ENCODE measurements around the gene SH2D1A.

Gene SH2D1A

GRCh38 chrX:124369722-124370121 is 23.4 kb downstream of the SH2D1A start:
- no peak for DNase-seq (ENCODE audit: low spot score)
- no peak for TF ChIP-seq CTCF (conservative IDR thresholded peaks at IDR 0.05; ENCODE audit: low read depth)
- no peak overlapping the region for H3K27ac ChIP-seq
- ChIA-PET POLR2A (ENCODE audit: low non-redundant PET) (no interaction called here), CTCF (no interaction called here)

GRCh38 chrX:124373348-124373747 is 27.0 kb downstream of the SH2D1A start:
- CTCF ChIA-PET, result interaction anchor here (1.0 kb wide), 1 partner anchor 9 kb away, joined by 3 read pairs; no protein-coding TSS in a partner anchor
- no peak for DNase-seq (ENCODE audit: low spot score)
- POLR2A ChIA-PET (ENCODE audit: low non-redundant PET), result no interaction called here
- H3K27ac ChIP-seq, result no peak overlapping the region
- TF ChIP-seq CTCF (conservative IDR thresholded peaks at IDR 0.05; ENCODE audit: low read depth), result no peak

- ChIA-PET CTCF (no interaction called here), POLR2A (ENCODE audit: low non-redundant PET) (no interaction called here)
- no peak for DNase-seq (ENCODE audit: low spot score)
- TF ChIP-seq CTCF (conservative IDR thresholded peaks at IDR 0.05; ENCODE audit: low read depth), result no peak
- H3K27ac ChIP-seq, result no peak overlapping the region
These were observed 32.3 kb downstream of the SH2D1A start for GRCh38 chrX:124378643-124379042.

GRCh38 chrX:124383354-124383753 is 37.0 kb downstream of the SH2D1A start:
- ChIA-PET CTCF (no interaction called here), POLR2A (ENCODE audit: low non-redundant PET) (no interaction called here)
- TF ChIP-seq CTCF (conservative IDR thresholded peaks at IDR 0.05; ENCODE audit: low read depth), result no peak
- no peak overlapping the region for H3K27ac ChIP-seq
- no peak for DNase-seq (ENCODE audit: low spot score)

- no peak for DNase-seq (ENCODE audit: low spot score)
- H3K27ac ChIP-seq, result no peak overlapping the region
- no peak for TF ChIP-seq CTCF (conservative IDR thresholded peaks at IDR 0.05; ENCODE audit: low read depth)
- ChIA-PET CTCF (no interaction called here), POLR2A (ENCODE audit: low non-redundant PET) (no interaction called here)
These were observed 40.0 kb downstream of the SH2D1A start for GRCh38 chrX:124386401-124386800.

- ChIA-PET CTCF (interaction anchor here (1.0 to 1.7 kb wide), 3 partner anchors 18 to 743 kb away, joined by 4 to 9 read pairs (median 6); no protein-coding TSS in a partner anchor), POLR2A (ENCODE audit: low non-redundant PET) (no interaction called here)
- peak; percentile 57 for TF ChIP-seq CTCF (conservative IDR thresholded peaks at IDR 0.05; ENCODE audit: low read depth)
- H3K27ac ChIP-seq, result no peak overlapping the region
- peak; percentile 4 for DNase-seq (ENCODE audit: low spot score)
These were observed 42.2 kb downstream of the SH2D1A start for GRCh38 chrX:124388562-124388961.

- no peak for DNase-seq (ENCODE audit: low spot score)
- ChIA-PET CTCF (no interaction called here), POLR2A (ENCODE audit: low non-redundant PET) (no interaction called here)
- TF ChIP-seq CTCF (conservative IDR thresholded peaks at IDR 0.05; ENCODE audit: low read depth), result no peak
- no peak overlapping the region for H3K27ac ChIP-seq
These were observed 46.4 kb downstream of the SH2D1A start for GRCh38 chrX:124392794-124393193.

Measured in RWPE1 (cell line).